Neural crest cell (in vitro differentiated cells): Measurements from ENCODE around the gene MDC1. TPM values are rescaled to one million over a fixed set of nuclear protein-coding genes. Genes with fewer than 3 reads are reported as not detected.
"Not testable (repeated sequence)": the region's sequence is repeated elsewhere in the genome, so short reads cannot be mapped to it uniquely, and the experiment has no call there.

Experiments
- DNase-seq: peaks from one replicate; pipeline ENCODE4 v3.0.0; 2021; ENCODE audit warnings: low read depth, mixed read lengths, low spot score
- H3K27ac Mint-ChIP-seq: one replicate; pipeline ENCODE4 v1.8.0; 2021; ENCODE audit warnings: mild to moderate bottlenecking, mixed read lengths; ENCODE audit not compliant: unreplicated experiment
- H3K27me3 Mint-ChIP-seq: 2 replicates; pipeline ENCODE4 v1.8.0; 2021; ENCODE audit warnings: low read depth, mild to moderate bottlenecking, mixed read lengths
- H3K36me3 Mint-ChIP-seq: 2 replicates; pipeline ENCODE4 v1.8.0; 2021; ENCODE audit warnings: low read depth, mild to moderate bottlenecking, mixed read lengths
- H3K4me1 Mint-ChIP-seq: 2 replicates; pipeline ENCODE4 v1.8.0; 2021; ENCODE audit warnings: mixed read lengths
- H3K4me3 Mint-ChIP-seq: one replicate; pipeline ENCODE4 v1.8.0; 2021; ENCODE audit warnings: mild to moderate bottlenecking, mixed read lengths
- H3K9me3 Mint-ChIP-seq: 2 replicates; pipeline ENCODE4 v1.8.0; 2021; ENCODE audit warnings: mixed read lengths
- CTCF ChIP-seq: fragments of 200-600 bp; sonication (generic); conservative IDR thresholded peaks from 2 replicates; pipeline ENCODE4 v1.5.0; 2021; ENCODE audit warnings: antibody characterized with exemption, mild to moderate bottlenecking
- total RNA-seq: library from RNA; stranded (reverse); gene quantifications from 2 replicates; pipeline ENCODE4 v1.2.1, GENCODE V29; 2021

The MDC1 gene
- total RNA-seq, 1 donor from 2014 or later: 104 TPM

DNA sequence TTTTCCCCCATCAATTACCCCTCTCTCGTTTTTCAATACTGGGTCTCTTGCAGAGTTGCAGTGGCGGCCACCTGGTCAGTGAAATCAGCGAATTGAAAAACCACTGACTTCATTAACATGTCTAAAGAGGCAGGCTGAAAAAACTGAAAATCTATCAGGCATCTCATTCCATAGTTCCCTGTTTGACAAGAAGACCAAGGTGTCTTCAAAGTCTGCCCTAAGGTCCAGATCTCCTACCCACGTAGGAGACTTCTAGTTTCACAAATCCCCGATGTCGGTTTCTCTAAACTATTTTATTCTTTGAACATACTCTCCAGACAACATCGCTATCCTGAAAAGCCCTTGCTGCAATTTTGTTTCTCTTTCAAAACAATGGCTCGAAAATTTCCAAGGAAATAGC is 2.3 kb upstream of the MDC1 start:
- peaks cover 55% of the 10 kb centered on the region for H3K36me3 Mint-ChIP-seq
- H3K4me3 Mint-ChIP-seq: peak overlapping the region; percentile 99
- peak overlapping the region; percentile 100 for H3K27ac Mint-ChIP-seq
- DNase-seq: no peak
- peaks cover 66% of the 10 kb centered on the region for H3K4me1 Mint-ChIP-seq
- H3K27me3 Mint-ChIP-seq: peaks cover 43% of the 10 kb centered on the region
- H3K9me3 Mint-ChIP-seq: peaks cover 7% of the 10 kb centered on the region
- TF ChIP-seq CTCF: no peak

- Mint-ChIP-seq H3K27ac (peak overlapping the region; percentile 100), H3K36me3 (peaks cover 48% of the 10 kb centered on the region), H3K27me3 (peaks cover 33% of the 10 kb centered on the region), H3K4me1 (peaks cover 53% of the 10 kb centered on the region), H3K4me3 (peak overlapping the region; percentile 99)
- DNase-seq, H3K9me3 Mint-ChIP-seq: not testable (repeated sequence)
Measured at GRCh38 chr6:30717845-30718720, 1.0 kb upstream of the MDC1 start.

DNA sequence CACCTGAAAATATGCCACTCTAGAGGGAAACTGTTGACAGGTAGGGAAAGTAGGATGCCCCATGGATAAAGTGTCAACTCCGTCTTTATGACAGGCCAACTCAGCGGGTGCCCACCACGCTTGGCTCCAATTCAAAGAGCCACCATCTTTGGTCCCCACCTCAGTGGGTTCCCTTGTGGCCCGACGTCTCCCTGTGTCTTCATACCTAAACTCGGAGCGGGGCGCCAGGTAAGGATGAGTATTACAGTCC is 277 bp downstream of the MDC1 start:
- H3K36me3 Mint-ChIP-seq: peaks cover 48% of the 10 kb centered on the region

GRCh38 chr6:30714263-30714662 is 2.8 kb downstream of the MDC1 start:
- no peak for DNase-seq
- H3K36me3 Mint-ChIP-seq: peaks cover 42% of the 10 kb centered on the region
- no peak overlapping the region for H3K4me3 Mint-ChIP-seq
- TF ChIP-seq CTCF: no peak
- H3K27me3 Mint-ChIP-seq: peaks cover 6% of the 10 kb centered on the region
- H3K9me3 Mint-ChIP-seq: peaks cover 7% of the 10 kb centered on the region
- peaks cover 31% of the 10 kb centered on the region for H3K4me1 Mint-ChIP-seq
- no peak overlapping the region for H3K27ac Mint-ChIP-seq

More for the DNA sequence above, 277 bp downstream of the MDC1 start:
- H3K9me3 Mint-ChIP-seq: peaks cover 7% of the 10 kb centered on the region
- peak overlapping the region; percentile 99 for H3K27ac Mint-ChIP-seq
- TF ChIP-seq CTCF: no peak
- peaks cover 46% of the 10 kb centered on the region for H3K4me1 Mint-ChIP-seq
- H3K4me3 Mint-ChIP-seq: peak overlapping the region; percentile 98
- DNase-seq: no peak
- H3K27me3 Mint-ChIP-seq: peaks cover 23% of the 10 kb centered on the region

GRCh38 chr6:30712441-30712945 is 4.6 kb downstream of the MDC1 start:
- H3K27me3 Mint-ChIP-seq: peaks cover 3% of the 10 kb centered on the region
- DNase-seq: no peak
- no peak for TF ChIP-seq CTCF
- H3K9me3 Mint-ChIP-seq: peaks cover 5% of the 10 kb centered on the region
- peaks cover 45% of the 10 kb centered on the region for H3K36me3 Mint-ChIP-seq
- H3K4me1 Mint-ChIP-seq: peaks cover 19% of the 10 kb centered on the region
- no peak overlapping the region for H3K27ac Mint-ChIP-seq
- H3K4me3 Mint-ChIP-seq: no peak overlapping the region

- Mint-ChIP-seq H3K36me3 (peaks cover 42% of the 10 kb centered on the region), H3K27ac (no peak overlapping the region), H3K4me3 (no peak overlapping the region), H3K4me1 (peaks cover 13% of the 10 kb centered on the region), H3K9me3 (no peaks in the 10 kb centered on the region), H3K27me3 (no peaks in the 10 kb centered on the region)
- TF ChIP-seq CTCF: no peak
- no peak for DNase-seq
Measured at GRCh38 chr6:30711758-30712380, 5.2 kb downstream of the MDC1 start.
